HepG2 (cell line): ENCODE results near the gene DFFA. TPM values are rescaled to one million over a fixed set of nuclear protein-coding genes. Genes with fewer than 3 reads are reported as not detected.

Experiments
- CREM ChIP-seq, 2 experiments: sonication (generic) in 1 of 2; formaldehyde crosslinking in 1 of 2; IDR thresholded peaks; 2 replicates each; pipeline versions ENCODE4 v1.4.0 to v1.6.1; 2016 to 2020; ENCODE audit warnings: antibody characterized with exemption in 1 of 2, mild to moderate bottlenecking in 1 of 2, missing genetic modification reagents in 1 of 2
- DNMT1 ChIP-seq: sonication (generic); formaldehyde crosslinking; IDR thresholded peaks from 2 replicates; pipeline ENCODE4 v1.5.1; 2020; ENCODE audit warnings: mild to moderate bottlenecking, missing genetic modification reagents
- DR1 ChIP-seq: sonication (generic); formaldehyde crosslinking; IDR thresholded peaks from 2 replicates; pipeline ENCODE4 v1.8.0; 2021; ENCODE audit warnings: mild to moderate bottlenecking, missing genetic modification reagents, inconsistent platforms
- HHEX ChIP-seq: IDR thresholded peaks from 2 replicates; pipeline ENCODE4 v1.6.1; 2016; ENCODE audit warnings: control low read depth
- KLF16 ChIP-seq, 2 experiments: sonication (generic) in 1 of 2; formaldehyde crosslinking in 1 of 2; IDR thresholded peaks; 2 replicates each; pipeline versions ENCODE4 v1.6.1 to v1.8.0; 2016 to 2023; ENCODE audit warnings: missing genetic modification reagents in 2 of 2, missing compliant biosample characterization in 1 of 2
- SOX13 ChIP-seq, 3 experiments: fragments of 450-650 bp in 1 of 3; sonication (generic) in 1 of 3; formaldehyde crosslinking in 1 of 3; IDR thresholded peaks in 2 of 3; conservative IDR thresholded peaks in 1 of 3; 2 replicates each; pipeline versions ENCODE4 v1.5.0 to v1.6.1; 2016 to 2020; ENCODE audit warnings: antibody characterized with exemption in 1 of 3, mild to moderate bottlenecking in 1 of 3, missing compliant biosample characterization in 1 of 3, missing genetic modification reagents in 1 of 3, moderate library complexity in 1 of 3
- SP140L ChIP-seq: sonication (generic); formaldehyde crosslinking; IDR thresholded peaks from 2 replicates; pipeline ENCODE4 v1.4.0; 2020; ENCODE audit warnings: missing genetic modification reagents, borderline replicate concordance
- ZSCAN29 ChIP-seq: sonication (generic); formaldehyde crosslinking; conservative IDR thresholded peaks from 2 replicates; pipeline ENCODE4 v1.4.0; 2020; ENCODE audit warnings: mild to moderate bottlenecking, missing genetic modification reagents
- ZSCAN9 ChIP-seq: IDR thresholded peaks from 2 replicates; pipeline ENCODE4 v1.6.1; 2016; ENCODE audit warnings: borderline replicate concordance
- polyA plus RNA-seq, 8 experiments: library from polyadenylated mRNA; depleted of rRNA in 3 of 8; stranded (reverse) in 7 of 8; unstranded in 1 of 8; fragments of >200 nt; fragmentation: Illumina TruSeq in 4 of 8; extraction: Trizol in 4 of 8; gene quantifications; 2 replicates each; pipeline versions ENCODE4 v1.2.1 to v1.2.3, GENCODE V29; 2011 to 2016; ENCODE audit warnings: low read depth in 4 of 8, missing spikeins in 1 of 8, mixed read lengths in 1 of 8; ENCODE audit not compliant: insufficient read depth in 1 of 8
- total RNA-seq, 5 experiments: library from RNA; depleted of rRNA; stranded (reverse); fragments of >200 nt; fragmentation: Illumina TruSeq; extraction: Trizol; gene quantifications; 2 replicates each; pipeline ENCODE4 v1.2.3, GENCODE V29; 2016; ENCODE audit warnings: low read depth in 1 of 5
- TF ChIP-seq, protein P1 (sequence below): sonication (generic); formaldehyde crosslinking; conservative IDR thresholded peaks from 2 replicates; pipeline ENCODE4 v1.8.0; 2022; ENCODE audit warnings: missing genetic modification reagents
- TF ChIP-seq, protein P2 (sequence below): sonication (generic); formaldehyde crosslinking; IDR thresholded peaks from 2 replicates; pipeline ENCODE4 v1.4.0; 2020; ENCODE audit warnings: mild to moderate bottlenecking, missing genetic modification reagents
- TF ChIP-seq, protein P3 (sequence below): sonication (generic); formaldehyde crosslinking; IDR thresholded peaks from 2 replicates; pipeline ENCODE4 v1.4.0; 2020; ENCODE audit warnings: low read depth, mild to moderate bottlenecking, missing genetic modification reagents
- TF ChIP-seq, protein P4 (sequence below), 2 experiments: fragments of 450-650 bp in 1 of 2; sonication (generic) in 1 of 2; formaldehyde crosslinking; IDR thresholded peaks; 2 replicates each; pipeline versions ENCODE4 v1.5.0 to v1.8.0; 2020 to 2022; ENCODE audit warnings: mild to moderate bottlenecking in 1 of 2, missing genetic modification reagents in 1 of 2
- TF ChIP-seq, protein P5 (sequence below), 2 experiments: IDR thresholded peaks; 2 replicates each; pipeline ENCODE4 v1.6.1; 2011 to 2012; ENCODE audit warnings: low read length in 2 of 2, borderline replicate concordance in 1 of 2, low read depth in 1 of 2, mild to moderate bottlenecking in 1 of 2, moderate library complexity in 1 of 2

DFFA gene
- total and polyA plus RNA-seq, 2 of the 13 experiments (the other 11 are each of a cell fraction or from before 2014, with no cell fraction given), result 16.5 to 33.9 TPM

DNA sequence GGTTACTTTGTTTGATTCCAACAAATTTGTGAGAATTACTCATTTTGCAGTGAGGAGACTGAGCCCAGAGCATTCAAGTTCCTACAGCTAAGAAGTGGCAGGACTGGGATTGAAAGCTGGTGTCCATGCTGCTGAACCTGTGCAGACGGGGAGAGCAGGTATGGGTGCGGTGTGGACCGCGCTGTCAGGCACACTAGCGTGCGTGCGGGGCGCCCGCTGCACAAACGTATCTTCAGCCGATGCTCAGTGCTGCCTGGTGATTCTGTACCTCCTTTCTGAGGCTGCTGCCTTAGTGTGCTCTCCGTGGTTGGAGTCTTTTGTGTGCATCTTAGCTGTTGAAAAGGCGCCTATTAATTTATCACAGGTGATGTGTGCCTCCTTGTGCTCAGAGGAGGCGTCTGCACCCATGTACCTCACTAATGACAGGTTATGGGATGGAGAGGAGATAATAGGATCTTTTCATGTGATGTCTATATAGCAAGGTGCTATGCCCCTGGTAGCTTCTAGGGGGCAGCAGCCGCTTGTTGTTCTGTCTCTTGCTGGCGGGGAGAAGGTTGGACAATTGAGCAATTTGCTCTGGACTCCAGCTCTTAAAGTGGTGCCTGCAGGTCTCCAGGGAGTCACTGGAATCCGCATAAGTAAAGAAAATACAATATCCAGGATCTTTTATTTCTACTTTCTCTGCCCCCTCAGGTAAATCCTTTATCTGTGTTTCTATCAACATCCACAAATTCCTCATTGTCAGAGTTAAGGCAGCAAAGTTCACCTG is 35.0 kb upstream of the DFFA start (continued):
- TF ChIP-seq, protein P1, sequence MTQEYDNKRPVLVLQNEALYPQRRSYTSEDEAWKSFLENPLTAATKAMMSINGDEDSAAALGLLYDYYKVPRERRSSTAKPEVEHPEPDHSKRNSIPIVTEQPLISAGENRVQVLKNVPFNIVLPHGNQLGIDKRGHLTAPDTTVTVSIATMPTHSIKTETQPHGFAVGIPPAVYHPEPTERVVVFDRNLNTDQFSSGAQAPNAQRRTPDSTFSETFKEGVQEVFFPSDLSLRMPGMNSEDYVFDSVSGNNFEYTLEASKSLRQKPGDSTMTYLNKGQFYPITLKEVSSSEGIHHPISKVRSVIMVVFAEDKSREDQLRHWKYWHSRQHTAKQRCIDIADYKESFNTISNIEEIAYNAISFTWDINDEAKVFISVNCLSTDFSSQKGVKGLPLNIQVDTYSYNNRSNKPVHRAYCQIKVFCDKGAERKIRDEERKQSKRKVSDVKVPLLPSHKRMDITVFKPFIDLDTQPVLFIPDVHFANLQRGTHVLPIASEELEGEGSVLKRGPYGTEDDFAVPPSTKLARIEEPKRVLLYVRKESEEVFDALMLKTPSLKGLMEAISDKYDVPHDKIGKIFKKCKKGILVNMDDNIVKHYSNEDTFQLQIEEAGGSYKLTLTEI (CRISPR knock-in tag), result no peak
- TF ChIP-seq KLF16 (CRISPR knock-in tag; IDR thresholded peaks at IDR 0.05) (no peak; a peak in 1 of 4 replicates), SP140L (CRISPR knock-in tag) (no peak), ZSCAN9 (CRISPR knock-in tag) (no peak), DR1 (no peak), DNMT1 (no peak), CREM (IDR thresholded peaks at IDR 0.05) (no peak), CREM (CRISPR knock-in tag; IDR thresholded peaks at IDR 0.05) (no peak), ZSCAN29 (CRISPR knock-in tag) (no peak), HHEX (no peak), SOX13 (IDR thresholded peaks at IDR 0.05) (no peak), SOX13 (CRISPR knock-in tag; conservative IDR thresholded peaks at IDR 0.05 in 1 of 2, IDR thresholded peaks at IDR 0.05 in 1 of 2) (no peak)
- TF ChIP-seq, protein P2, sequence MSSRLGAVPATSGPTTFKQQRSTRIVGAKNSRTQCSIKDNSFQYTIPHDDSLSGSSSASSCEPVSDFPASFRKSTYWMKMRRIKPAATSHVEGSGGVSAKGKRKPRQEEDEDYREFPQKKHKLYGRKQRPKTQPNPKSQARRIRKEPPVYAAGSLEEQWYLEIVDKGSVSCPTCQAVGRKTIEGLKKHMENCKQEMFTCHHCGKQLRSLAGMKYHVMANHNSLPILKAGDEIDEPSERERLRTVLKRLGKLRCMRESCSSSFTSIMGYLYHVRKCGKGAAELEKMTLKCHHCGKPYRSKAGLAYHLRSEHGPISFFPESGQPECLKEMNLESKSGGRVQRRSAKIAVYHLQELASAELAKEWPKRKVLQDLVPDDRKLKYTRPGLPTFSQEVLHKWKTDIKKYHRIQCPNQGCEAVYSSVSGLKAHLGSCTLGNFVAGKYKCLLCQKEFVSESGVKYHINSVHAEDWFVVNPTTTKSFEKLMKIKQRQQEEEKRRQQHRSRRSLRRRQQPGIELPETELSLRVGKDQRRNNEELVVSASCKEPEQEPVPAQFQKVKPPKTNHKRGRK (CRISPR knock-in tag), result no peak
- TF ChIP-seq, protein P3, sequence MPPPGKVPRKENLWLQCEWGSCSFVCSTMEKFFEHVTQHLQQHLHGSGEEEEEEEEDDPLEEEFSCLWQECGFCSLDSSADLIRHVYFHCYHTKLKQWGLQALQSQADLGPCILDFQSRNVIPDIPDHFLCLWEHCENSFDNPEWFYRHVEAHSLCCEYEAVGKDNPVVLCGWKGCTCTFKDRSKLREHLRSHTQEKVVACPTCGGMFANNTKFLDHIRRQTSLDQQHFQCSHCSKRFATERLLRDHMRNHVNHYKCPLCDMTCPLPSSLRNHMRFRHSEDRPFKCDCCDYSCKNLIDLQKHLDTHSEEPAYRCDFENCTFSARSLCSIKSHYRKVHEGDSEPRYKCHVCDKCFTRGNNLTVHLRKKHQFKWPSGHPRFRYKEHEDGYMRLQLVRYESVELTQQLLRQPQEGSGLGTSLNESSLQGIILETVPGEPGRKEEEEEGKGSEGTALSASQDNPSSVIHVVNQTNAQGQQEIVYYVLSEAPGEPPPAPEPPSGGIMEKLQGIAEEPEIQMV (CRISPR knock-in tag), result no peak
- TF ChIP-seq, protein P4, sequence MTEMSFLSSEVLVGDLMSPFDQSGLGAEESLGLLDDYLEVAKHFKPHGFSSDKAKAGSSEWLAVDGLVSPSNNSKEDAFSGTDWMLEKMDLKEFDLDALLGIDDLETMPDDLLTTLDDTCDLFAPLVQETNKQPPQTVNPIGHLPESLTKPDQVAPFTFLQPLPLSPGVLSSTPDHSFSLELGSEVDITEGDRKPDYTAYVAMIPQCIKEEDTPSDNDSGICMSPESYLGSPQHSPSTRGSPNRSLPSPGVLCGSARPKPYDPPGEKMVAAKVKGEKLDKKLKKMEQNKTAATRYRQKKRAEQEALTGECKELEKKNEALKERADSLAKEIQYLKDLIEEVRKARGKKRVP (CRISPR knock-in tag; IDR thresholded peaks at IDR 0.05), result no peak
- TF ChIP-seq, protein P5, sequence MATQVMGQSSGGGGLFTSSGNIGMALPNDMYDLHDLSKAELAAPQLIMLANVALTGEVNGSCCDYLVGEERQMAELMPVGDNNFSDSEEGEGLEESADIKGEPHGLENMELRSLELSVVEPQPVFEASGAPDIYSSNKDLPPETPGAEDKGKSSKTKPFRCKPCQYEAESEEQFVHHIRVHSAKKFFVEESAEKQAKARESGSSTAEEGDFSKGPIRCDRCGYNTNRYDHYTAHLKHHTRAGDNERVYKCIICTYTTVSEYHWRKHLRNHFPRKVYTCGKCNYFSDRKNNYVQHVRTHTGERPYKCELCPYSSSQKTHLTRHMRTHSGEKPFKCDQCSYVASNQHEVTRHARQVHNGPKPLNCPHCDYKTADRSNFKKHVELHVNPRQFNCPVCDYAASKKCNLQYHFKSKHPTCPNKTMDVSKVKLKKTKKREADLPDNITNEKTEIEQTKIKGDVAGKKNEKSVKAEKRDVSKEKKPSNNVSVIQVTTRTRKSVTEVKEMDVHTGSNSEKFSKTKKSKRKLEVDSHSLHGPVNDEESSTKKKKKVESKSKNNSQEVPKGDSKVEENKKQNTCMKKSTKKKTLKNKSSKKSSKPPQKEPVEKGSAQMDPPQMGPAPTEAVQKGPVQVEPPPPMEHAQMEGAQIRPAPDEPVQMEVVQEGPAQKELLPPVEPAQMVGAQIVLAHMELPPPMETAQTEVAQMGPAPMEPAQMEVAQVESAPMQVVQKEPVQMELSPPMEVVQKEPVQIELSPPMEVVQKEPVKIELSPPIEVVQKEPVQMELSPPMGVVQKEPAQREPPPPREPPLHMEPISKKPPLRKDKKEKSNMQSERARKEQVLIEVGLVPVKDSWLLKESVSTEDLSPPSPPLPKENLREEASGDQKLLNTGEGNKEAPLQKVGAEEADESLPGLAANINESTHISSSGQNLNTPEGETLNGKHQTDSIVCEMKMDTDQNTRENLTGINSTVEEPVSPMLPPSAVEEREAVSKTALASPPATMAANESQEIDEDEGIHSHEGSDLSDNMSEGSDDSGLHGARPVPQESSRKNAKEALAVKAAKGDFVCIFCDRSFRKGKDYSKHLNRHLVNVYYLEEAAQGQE (IDR thresholded peaks at IDR 0.05; ENCODE audit: borderline replicate concordance in 1 of 2, low read depth in 1 of 2, low read length in 2 of 2), result no peak
